HCT116 (cell line): ENCODE results near the gene COL26A1. TPM values are rescaled to one million over a fixed set of nuclear protein-coding genes. Genes with fewer than 3 reads are reported as not detected.

Source experiments
- ATAC-seq: fragments of 200-7000 bp; cut with Tn5 transposase; 2 replicates; pipeline ENCODE4 v1.9.1; 2020; ENCODE audit warnings: mild to moderate bottlenecking, moderate library complexity
- BruUV-seq: library from RNA; stranded (reverse); fragments of 400-500 nt; replicated peaks from 2 replicates; lab custom pipeline; 2021; lab: Mats Ljungman, UMichigan
- CTCF ChIA-PET: fragments of 300-600 bp; sonication (Branson Sonifier 250); formaldehyde crosslinking; loops from one replicate; lab custom pipeline; 2021; ENCODE audit warnings: antibody characterized with exemption; lab: Charles Lee
- POLR2A ChIA-PET: fragments of 300-600, 350-600 bp; sonication (Branson Sonifier 250); formaldehyde crosslinking; loops from one replicate; lab custom pipeline; 2021; ENCODE audit warnings: antibody characterized with exemption; lab: Charles Lee
- RAD21 ChIA-PET, 2 experiments: fragments of 300-600 bp; sonication (Branson Sonifier 250); formaldehyde crosslinking; loops; one replicate each; lab custom pipeline; 2023; ENCODE audit warnings: low total read pairs in 2 of 2; ENCODE audit not compliant: uncharacterized antibody in 2 of 2, unreplicated experiment in 2 of 2, low non-redundant PET in 1 of 2; lab: Charles Lee
- DNase-seq: peaks from one replicate; pipeline ENCODE4 v3.0.0-alpha.2; 2010; ENCODE audit warnings: low read depth, low spot score
- H2AFZ ChIP-seq: fragments of 200-600 bp; shearing (Covaris generic), sonication (generic); 2 replicates; pipeline ENCODE4 v1.6.1; 2017; ENCODE audit warnings: low read depth, mixed run types, mixed read lengths, antibody characterized with exemption, low read length; ENCODE audit not compliant: poor library complexity, severe bottlenecking
- H3K27ac ChIP-seq: 2 replicates; pipeline ENCODE4 v1.5.1; 2012; ENCODE audit warnings: low read depth, low read length
- H3K27me3 ChIP-seq: fragments of 200-600 bp; sonication (generic); 2 replicates; pipeline ENCODE4 v1.6.1; 2016; ENCODE audit warnings: mixed run types, low read length, mixed read lengths; ENCODE audit not compliant: insufficient read depth
- H3K36me3 ChIP-seq, 2 experiments: fragments of 200-500 bp in 1 of 2; fragments of 200-600 bp in 1 of 2; sonication (Bioruptor generic) in 1 of 2; sonication (generic) in 1 of 2; 2 replicates each; pipeline versions ENCODE4 v1.5.1 to v1.6.1; 2014 to 2016; ENCODE audit warnings: low read length in 2 of 2, inconsistent platforms in 1 of 2, mixed read lengths in 1 of 2, mixed run types in 1 of 2; ENCODE audit not compliant: insufficient read depth in 2 of 2, control insufficient read depth in 1 of 2
- H3K4me1 ChIP-seq, 2 experiments: fragments of 200-600 bp in 1 of 2; sonication (generic) in 1 of 2; 2 replicates each; pipeline versions ENCODE4 v1.5.1 to v1.6.1; 2012 to 2017; ENCODE audit warnings: low read length in 2 of 2, inconsistent platforms in 1 of 2, mild to moderate bottlenecking in 1 of 2, mixed read lengths in 1 of 2, mixed run types in 1 of 2, moderate library complexity in 1 of 2; ENCODE audit not compliant: insufficient read depth in 2 of 2, control insufficient read depth in 1 of 2
- H3K4me2 ChIP-seq: fragments of 200-600 bp; sonication (generic); 2 replicates; pipeline ENCODE4 v1.6.1; 2017; ENCODE audit warnings: mixed run types, low read length, mixed read lengths
- H3K4me3 ChIP-seq, 2 experiments: fragments of 200-600 bp in 1 of 2; sonication (generic) in 1 of 2; replicated peaks in 1 of 2; 2 replicates each; pipeline ENCODE4 v1.5.1; 2011 to 2016; ENCODE audit warnings: low read length in 2 of 2, control low read depth in 1 of 2, low read depth in 1 of 2, mild to moderate bottlenecking in 1 of 2, mixed read lengths in 1 of 2, mixed run types in 1 of 2
- H3K79me2 ChIP-seq: fragments of 200-600 bp; sonication (generic); 2 replicates; pipeline ENCODE4 v1.6.1; 2017; ENCODE audit warnings: mild to moderate bottlenecking, mixed run types, low read length, moderate library complexity, mixed read lengths; ENCODE audit not compliant: insufficient read depth
- H3K9ac ChIP-seq: fragments of 200-600 bp; sonication (generic); 2 replicates; pipeline ENCODE4 v1.6.1; 2016; ENCODE audit warnings: low read length, mixed read lengths
- H3K9me2 ChIP-seq: fragments of 200-600 bp; sonication (generic), shearing (Covaris generic); 2 replicates; pipeline ENCODE4 v1.6.1; 2017; ENCODE audit warnings: mixed run types, mild to moderate bottlenecking, moderate library complexity; ENCODE audit not compliant: insufficient read depth
- H3K9me3 ChIP-seq, 2 experiments: fragments of 200-500 bp in 1 of 2; fragments of 200-600 bp in 1 of 2; sonication (Bioruptor generic) in 1 of 2; sonication (generic) in 1 of 2; 2 replicates each; pipeline ENCODE4 v1.6.1; 2014 to 2017; ENCODE audit warnings: low read length in 2 of 2, mixed read lengths in 2 of 2, inconsistent platforms in 1 of 2, low read depth in 1 of 2, mild to moderate bottlenecking in 1 of 2, mixed run types in 1 of 2, moderate library complexity in 1 of 2; ENCODE audit not compliant: control insufficient read depth in 1 of 2, insufficient read depth in 1 of 2
- H4K20me1 ChIP-seq: fragments of 200-600 bp; sonication (generic), shearing (Covaris generic); 2 replicates; pipeline ENCODE4 v1.6.1; 2017; ENCODE audit warnings: mixed run types, mild to moderate bottlenecking, moderate library complexity; ENCODE audit not compliant: insufficient read depth
- CEBPB ChIP-seq: IDR thresholded peaks from 2 replicates; pipeline ENCODE4 v1.6.1; 2012; ENCODE audit warnings: low read depth
- FOSL1 ChIP-seq: IDR thresholded peaks from 2 replicates; pipeline ENCODE4 v1.6.1; 2012; ENCODE audit warnings: low read depth
- RAD21 ChIP-seq: IDR thresholded peaks from 2 replicates; pipeline ENCODE4 v1.6.1; 2012; ENCODE audit warnings: low read depth, mild to moderate bottlenecking
- REST ChIP-seq: IDR thresholded peaks from 2 replicates; pipeline ENCODE4 v1.6.1; 2012; ENCODE audit warnings: low read depth
- TCF7L2 ChIP-seq: IDR thresholded peaks from 2 replicates; pipeline ENCODE4 v1.7.0; 2011; ENCODE audit warnings: borderline replicate concordance, inconsistent platforms; ENCODE audit not compliant: insufficient read depth, insufficient read length; ENCODE audit errors: extremely low read depth
- intact Hi-C: fragments of 100-400 bp; cut with micrococcal nuclease; formaldehyde crosslinking; loops from 2 replicates; pipeline ENCODE4 v1.10.0; 2022
- total RNA-seq: library from RNA; stranded (reverse); gene quantifications from one replicate; pipeline ENCODE4 v1.2.1, GENCODE V29; 2021; ENCODE audit not compliant: unreplicated experiment
- TF ChIP-seq, protein P1 (sequence below): IDR thresholded peaks from 2 replicates; pipeline ENCODE4 v1.6.1; 2011; ENCODE audit warnings: mild to moderate bottlenecking, low read length, moderate library complexity; ENCODE audit not compliant: insufficient replicate concordance; ENCODE audit errors: extremely low read depth

COL26A1 gene
- total RNA-seq, 1 experiment from 2014 or later, result 0.27 TPM

DNA sequence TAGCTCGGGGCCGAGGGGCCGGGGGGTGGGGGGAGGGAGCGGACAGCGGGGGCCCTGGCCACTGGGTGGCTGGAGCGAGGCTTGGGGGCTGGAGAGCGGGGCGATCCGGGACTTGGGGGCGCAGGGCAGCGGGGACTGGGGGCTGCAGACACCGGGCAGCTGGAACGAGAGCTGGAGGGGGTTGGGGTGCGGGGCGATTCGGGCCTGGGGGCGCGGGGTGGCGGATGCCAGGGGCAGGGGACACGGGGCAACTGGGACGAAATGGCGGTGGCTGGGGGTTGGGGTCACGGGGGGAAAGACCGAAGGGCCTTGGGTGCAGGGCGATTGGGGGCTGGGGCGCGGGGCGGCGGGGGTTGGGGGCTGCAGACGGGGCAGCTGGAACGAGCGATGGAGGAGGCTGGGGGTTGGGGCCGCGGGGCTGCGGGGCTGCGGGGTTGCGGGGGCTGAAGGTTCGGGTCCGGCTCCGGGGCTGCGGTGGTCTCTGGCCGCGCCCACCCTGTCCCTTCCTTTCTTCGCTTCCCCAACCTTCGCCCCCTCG, 590 bp downstream of the COL26A1 start:
- TF ChIP-seq, protein P1, sequence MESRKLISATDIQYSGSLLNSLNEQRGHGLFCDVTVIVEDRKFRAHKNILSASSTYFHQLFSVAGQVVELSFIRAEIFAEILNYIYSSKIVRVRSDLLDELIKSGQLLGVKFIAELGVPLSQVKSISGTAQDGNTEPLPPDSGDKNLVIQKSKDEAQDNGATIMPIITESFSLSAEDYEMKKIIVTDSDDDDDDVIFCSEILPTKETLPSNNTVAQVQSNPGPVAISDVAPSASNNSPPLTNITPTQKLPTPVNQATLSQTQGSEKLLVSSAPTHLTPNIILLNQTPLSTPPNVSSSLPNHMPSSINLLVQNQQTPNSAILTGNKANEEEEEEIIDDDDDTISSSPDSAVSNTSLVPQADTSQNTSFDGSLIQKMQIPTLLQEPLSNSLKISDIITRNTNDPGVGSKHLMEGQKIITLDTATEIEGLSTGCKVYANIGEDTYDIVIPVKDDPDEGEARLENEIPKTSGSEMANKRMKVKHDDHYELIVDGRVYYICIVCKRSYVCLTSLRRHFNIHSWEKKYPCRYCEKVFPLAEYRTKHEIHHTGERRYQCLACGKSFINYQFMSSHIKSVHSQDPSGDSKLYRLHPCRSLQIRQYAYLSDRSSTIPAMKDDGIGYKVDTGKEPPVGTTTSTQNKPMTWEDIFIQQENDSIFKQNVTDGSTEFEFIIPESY, result no peak
- no peak for TF ChIP-seq FOSL1
- no peak for TF ChIP-seq TCF7L2
- TF ChIP-seq REST, result no peak
- no peak for TF ChIP-seq RAD21
- no peak for TF ChIP-seq CEBPB
- TF ChIP-seq, all 23 proteins: peak for 0
- CTCF ChIA-PET, result interaction anchor here (0.6 kb wide), 1 partner anchor 39 kb away, joined by 4 read pairs; no protein-coding TSS in a partner anchor
- Histone ChIP-seq H4K20me1 (no peaks in the 10 kb centered on the region), H2AFZ (no peak overlapping the region), H3K9me3 (peaks cover 0 to 3% of the 10 kb centered on the region in 2 experiments; a peak in 1 of 4 replicates), H3K27ac (no peak overlapping the region), H3K4me2 (peak overlapping the region; percentile 89), H3K27me3 (no peaks in the 10 kb centered on the region), H3K9ac (no peak overlapping the region; the same call in 1 of the 2 replicates), H3K36me3 (no peaks in the 10 kb centered on the region), H3K4me1 (peaks cover 0 to 8% of the 10 kb centered on the region in 2 experiments; a peak in 1 of 4 replicates), H3K79me2 (no peaks in the 10 kb centered on the region), H3K4me3 (peak overlapping the region in 1 of 2 experiments; percentile 54; a peak in 2 of 4 replicates), H3K9me2 (no peaks in the 10 kb centered on the region)
- RAD21 ChIA-PET, result interaction anchor here in 1 of 2 experiments (0.6 kb wide), 1 partner anchor 39 kb away, joined by 3 read pairs; no protein-coding TSS in a partner anchor
- intact Hi-C loops, result loop anchor here (5.0 kb wide), 1 partner anchor 909 kb away; no protein-coding TSS in a partner anchor
- no peak for DNase-seq
- no peak for ATAC-seq
- POLR2A ChIA-PET, result no interaction called here
- no TSS peak for BruUV-seq
